Glomerular visceral epithelial cell (primary cell): ENCODE results near the gene CTXN1.
"Not testable (repeated sequence)": the region's sequence is repeated elsewhere in the genome, so short reads cannot be mapped to it uniquely, and the experiment has no call there.

Source experiments
- DNase-seq: peaks from one replicate; pipeline ENCODE4 v3.0.0-alpha.2; 2016; ENCODE audit errors: extremely low spot score

Gene CTXN1

GRCh38 chr19:7944177-7944761 lies 18.3 kb upstream of the CTXN1 start:
- peak; percentile 87 for DNase-seq

GRCh38 chr19:7943444-7944176 lies 17.7 kb upstream of the CTXN1 start, which contains the start of gene TIMM44:
TIMM44 (minus strand) TSS chr19:7943666; CDS start chr19:7943651, 15 bp downstream.
- peak; percentile 100 for DNase-seq

- no peak for DNase-seq
Measured at GRCh38 chr19:7942981-7943443, 17.1 kb upstream of the CTXN1 start.

- DNase-seq = no peak
Measured at GRCh38 chr19:7941895-7942596, 16.1 kb upstream of the CTXN1 start.

GRCh38 chr19:7940841-7941240 lies 14.9 kb upstream of the CTXN1 start:
- no peak for DNase-seq

GRCh38 chr19:7934766-7935165 lies 8.8 kb upstream of the CTXN1 start:
- no peak for DNase-seq

- no peak for DNase-seq
Measured at GRCh38 chr19:7933828-7934725, 8.1 kb upstream of the CTXN1 start.

- DNase-seq = no peak
Measured at GRCh38 chr19:7933411-7933810, 7.5 kb upstream of the CTXN1 start.

GRCh38 chr19:7932930-7933300 lies 7.0 kb upstream of the CTXN1 start:
- DNase-seq = no peak

- no peak for DNase-seq
Measured at GRCh38 chr19:7932276-7932929, 6.5 kb upstream of the CTXN1 start.

- DNase-seq = no peak
Measured at GRCh38 chr19:7931221-7932061, 5.5 kb upstream of the CTXN1 start.

- DNase-seq = no peak
Measured at GRCh38 chr19:7930765-7931164, 4.8 kb upstream of the CTXN1 start.

GRCh38 chr19:7930030-7930429 lies 4.1 kb upstream of the CTXN1 start:
- DNase-seq = not testable (repeated sequence)

- peak; percentile 90 for DNase-seq
Measured at GRCh38 chr19:7928741-7929701, 3.1 kb upstream of the CTXN1 start.

- no peak for DNase-seq
Measured at GRCh38 chr19:7928334-7928706, 2.4 kb upstream of the CTXN1 start.

- no peak for DNase-seq
Measured at GRCh38 chr19:7927605-7928333, 1.8 kb upstream of the CTXN1 start.

- DNase-seq = no peak
Measured at GRCh38 chr19:7926727-7927604, 1.0 kb upstream of the CTXN1 start.
